GM21360 (cell line): Measurements from ENCODE around the gene ACSM6.

Source experiments
- ATAC-seq: cut with Tn5 transposase; IDR thresholded peaks from one replicate; pipeline ENCODE4 v1.9.1; 2021; ENCODE audit warnings: mild to moderate bottlenecking, moderate library complexity; ENCODE audit not compliant: unreplicated experiment

The ACSM6 gene

GRCh38 chr10:95243318-95243617 is 49.2 kb downstream of the ACSM6 start:
- ATAC-seq, result no peak

- no peak for ATAC-seq
These were observed 50.1 kb downstream of the ACSM6 start for GRCh38 chr10:95244152-95244551.

- ATAC-seq, result peak; percentile 81
These were observed 51.5 kb downstream of the ACSM6 start for GRCh38 chr10:95245425-95246055.

- ATAC-seq, result peak; percentile 31
These were observed 52.6 kb downstream of the ACSM6 start for GRCh38 chr10:95246582-95247051.

GRCh38 chr10:95247200-95247880 is 53.3 kb downstream of the ACSM6 start:
- no peak for ATAC-seq

GRCh38 chr10:95247881-95248583 is 54.0 kb downstream of the ACSM6 start:
- no peak for ATAC-seq

- no peak for ATAC-seq
These were observed 55.0 kb downstream of the ACSM6 start for GRCh38 chr10:95248989-95249388.

- no peak for ATAC-seq
These were observed 55.4 kb downstream of the ACSM6 start for GRCh38 chr10:95249467-95249866.

- ATAC-seq, result no peak
These were observed 56.8 kb downstream of the ACSM6 start for GRCh38 chr10:95250856-95251255.

- no peak for ATAC-seq
These were observed 59.0 kb downstream of the ACSM6 start for GRCh38 chr10:95253007-95253406.

- ATAC-seq, result no peak
These were observed 59.6 kb downstream of the ACSM6 start for GRCh38 chr10:95253686-95254085.

GRCh38 chr10:95254629-95255028 is 60.6 kb downstream of the ACSM6 start:
- no peak for ATAC-seq

GRCh38 chr10:95256268-95256667 is 62.2 kb downstream of the ACSM6 start:
- ATAC-seq, result no peak

GRCh38 chr10:95257849-95258248 is 63.8 kb downstream of the ACSM6 start:
- no peak for ATAC-seq

- ATAC-seq, result no peak
These were observed 66.4 kb downstream of the ACSM6 start for GRCh38 chr10:95260397-95260881.

- no peak for ATAC-seq
These were observed 67.0 kb downstream of the ACSM6 start for GRCh38 chr10:95260909-95261552.

- no peak for ATAC-seq
These were observed 67.9 kb downstream of the ACSM6 start for GRCh38 chr10:95261926-95262325.

GRCh38 chr10:95262763-95263518 is 68.9 kb downstream of the ACSM6 start:
- ATAC-seq, result no peak

- no peak for ATAC-seq
These were observed 69.8 kb downstream of the ACSM6 start for GRCh38 chr10:95263864-95264226.

- no peak for ATAC-seq
These were observed 70.4 kb downstream of the ACSM6 start for GRCh38 chr10:95264227-95265051.
